RWPE1 (cell line): ENCODE data around the gene UAP1.

Experiments
- CTCF ChIA-PET: fragments of 350-600 bp; sonication (Branson Sonifier 250); formaldehyde crosslinking; extraction: SDS; loops from one replicate; lab custom pipeline; 2021; lab: Yijun Ruan, JAX
- POLR2A ChIA-PET: fragments of 400-600 bp; formaldehyde crosslinking; extraction: SDS; loops from one replicate; lab custom pipeline; 2020; ENCODE audit warnings: antibody characterized with exemption; ENCODE audit not compliant: low non-redundant PET; lab: Yijun Ruan, JAX
- DNase-seq: peaks from one replicate; pipeline ENCODE4 v3.0.0; 2012; ENCODE audit warnings: low spot score
- H3K27ac ChIP-seq: fragments of 450-650 bp; 2 replicates; pipeline ENCODE4 v1.5.1; 2017
- CTCF ChIP-seq: fragments of 450-650 bp; conservative IDR thresholded peaks from 2 replicates; pipeline ENCODE4 v1.5.1; 2017; ENCODE audit warnings: low read depth, mild to moderate bottlenecking

UAP1 gene

GRCh38 chr1:162629651-162630050 is 68.1 kb downstream of the UAP1 start:
- no peak for DNase-seq
- H3K27ac ChIP-seq: no peak overlapping the region
- POLR2A ChIA-PET: no interaction called here
- CTCF ChIA-PET: interaction anchor here (0.6 to 1.1 kb wide), 2 partner anchors 220 to 671 kb away, joined by 3 to 4 read pairs; no protein-coding TSS in a partner anchor
- TF ChIP-seq CTCF: no peak

- ChIA-PET POLR2A (no interaction called here), CTCF (interaction anchor here (0.7 to 0.8 kb wide), 2 partner anchors 15 to 18 kb away, joined by 3 read pairs; no protein-coding TSS in a partner anchor)
- H3K27ac ChIP-seq: no peak overlapping the region
- no peak for TF ChIP-seq CTCF
- no peak for DNase-seq
Observed at GRCh38 chr1:162631546-162632191, 70.1 kb downstream of the UAP1 start.

GRCh38 chr1:162632217-162632666 is 70.7 kb downstream of the UAP1 start, which contains the start of gene DDR2:
Gene DDR2, plus strand, starts transcription at chr1:162632464. Its CDS starts 86,600 bp downstream, at chr1:162719064.
- CTCF ChIA-PET: interaction anchor here (0.6 to 0.8 kb wide), 2 partner anchors 18 to 176 kb away, joined by 3 read pairs; no protein-coding TSS in a partner anchor
- no peak for TF ChIP-seq CTCF
- DNase-seq: no peak
- H3K27ac ChIP-seq: no peak within 1 kb of the TSS
- POLR2A ChIA-PET: no interaction called here

GRCh38 chr1:162632698-162633080 is 71.2 kb downstream of the UAP1 start:
- DNase-seq: no peak
- H3K27ac ChIP-seq: no peak overlapping the region
- POLR2A ChIA-PET: no interaction called here

GRCh38 chr1:162633081-162633762 is 71.7 kb downstream of the UAP1 start:
- POLR2A ChIA-PET: no interaction called here
- CTCF ChIA-PET: no interaction called here
- TF ChIP-seq CTCF: no peak
- H3K27ac ChIP-seq: no peak overlapping the region
- no peak for DNase-seq

More at GRCh38 chr1:162632698-162633080, 71.2 kb downstream of the UAP1 start:
- CTCF ChIA-PET: interaction anchor here (0.6 kb wide), 1 partner anchor 176 kb away, joined by 3 read pairs; no protein-coding TSS in a partner anchor
- no peak for TF ChIP-seq CTCF

GRCh38 chr1:162635418-162635817 is 73.9 kb downstream of the UAP1 start:
- no peak for TF ChIP-seq CTCF
- no peak for DNase-seq
- H3K27ac ChIP-seq: no peak overlapping the region
- CTCF ChIA-PET: interaction anchor here (0.7 kb wide), 1 partner anchor 69 kb away, joined by 3 read pairs; no protein-coding TSS in a partner anchor
- POLR2A ChIA-PET: interaction anchor here (0.6 kb wide), 1 partner anchor 15 kb away, joined by 3 read pairs; no protein-coding TSS in a partner anchor
